Smooth muscle cell (in vitro differentiated cells): ENCODE results near the gene ICA1. TPM values are rescaled to one million over a fixed set of nuclear protein-coding genes. Genes with fewer than 3 reads are reported as not detected.

Experiments
- DNase-seq: peaks from one replicate; lab custom pipeline; 2025; ENCODE audit not compliant: unreplicated experiment; lab: John Stamatoyannopoulos, UW
- H2AFZ ChIP-seq: fragments of 200-600 bp; sonication (generic); 2 replicates; pipeline ENCODE4 v1.6.0; 2016; ENCODE audit warnings: antibody characterized with exemption, low read depth, mild to moderate bottlenecking
- H3F3A ChIP-seq: fragments of 200-600 bp; sonication (generic); 2 replicates; pipeline ENCODE4 v1.6.0; 2017; ENCODE audit warnings: antibody characterized with exemption, low read depth
- H3K27ac ChIP-seq: fragments of 200-600 bp; sonication (generic); 2 replicates; pipeline ENCODE4 v1.5.1; 2016; ENCODE audit warnings: low read depth, mild to moderate bottlenecking
- H3K27me3 ChIP-seq: fragments of 200-600 bp; sonication (generic); 2 replicates; pipeline ENCODE4 v1.6.1; 2016; ENCODE audit warnings: low read depth, mild to moderate bottlenecking
- H3K36me3 ChIP-seq: fragments of 200-600 bp; sonication (generic); 2 replicates; pipeline ENCODE4 v1.5.1; 2016; ENCODE audit warnings: low read depth
- H3K4me1 ChIP-seq: fragments of 200-600 bp; sonication (generic); 2 replicates; pipeline ENCODE4 v1.5.1; 2016; ENCODE audit warnings: low read depth
- H3K4me2 ChIP-seq: fragments of 200-600 bp; sonication (generic); 2 replicates; pipeline ENCODE4 v1.6.0; 2016; ENCODE audit warnings: mild to moderate bottlenecking
- H3K4me3 ChIP-seq: fragments of 200-600 bp; sonication (generic); 2 replicates; pipeline ENCODE4 v1.5.1; 2016; ENCODE audit warnings: mild to moderate bottlenecking
- H3K79me2 ChIP-seq: fragments of 200-600 bp; sonication (generic); 2 replicates; pipeline ENCODE4 v1.6.0; 2016; ENCODE audit warnings: low read depth, mild to moderate bottlenecking
- H3K9ac ChIP-seq: fragments of 200-600 bp; sonication (generic); 2 replicates; pipeline ENCODE4 v1.6.0; 2016; ENCODE audit warnings: low read depth
- H3K9me3 ChIP-seq: fragments of 200-600 bp; sonication (generic); replicated peaks from 2 replicates; pipeline ENCODE4 v1.5.1; 2016; ENCODE audit warnings: low read depth
- H4K20me1 ChIP-seq: fragments of 200-600 bp; sonication (generic); 2 replicates; pipeline ENCODE4 v1.6.0; 2016; ENCODE audit warnings: low read depth
- WGBS: methylation state at CpG from one replicate; pipeline ENCODE4 v1.1.7; 2016; ENCODE audit warnings: low lambda C conversion rate; 5-methylcytosine and 5-hydroxymethylcytosine counted together
- polyA plus RNA-seq: library from polyadenylated mRNA; unstranded; fragments of >200 nt; fragmentation: Nextera tagmentation; extraction: Ambion mirVana; gene quantifications from 2 replicates; pipeline ENCODE4 v1.2.1, GENCODE V29; 2016
- total RNA-seq: library from RNA; depleted of rRNA; stranded (reverse); fragments of >200 nt; gene quantifications from 2 replicates; pipeline ENCODE4 v1.2.3, GENCODE V29; 2014
- TF ChIP-seq, protein P1 (sequence below): fragments of 200-600 bp; sonication (generic); IDR thresholded peaks from 2 replicates; pipeline ENCODE4 v1.5.1; 2017; ENCODE audit warnings: borderline replicate concordance, mild to moderate bottlenecking, antibody characterized with exemption; ENCODE audit not compliant: insufficient read depth, poor library complexity, severe bottlenecking

The ICA1 gene
- total and polyA plus RNA-seq, 2 experiments from 2014 or later = 4.3 to 5.0 TPM

- 94% methylated on average over 4 of the region's 4 CpGs for WGBS
Measured at GRCh38 chr7:8144856-8145255, 117.1 kb downstream of the ICA1 start.

GRCh38 chr7:8143151-8143874 is 118.7 kb downstream of the ICA1 start:
- Histone ChIP-seq H3K27me3 (no peaks in the 10 kb centered on the region), H4K20me1 (no peaks in the 10 kb centered on the region), H3K4me2 (no peak overlapping the region), H2AFZ (no peak overlapping the region), H3K4me1 (no peaks in the 10 kb centered on the region), H3K27ac (no peak overlapping the region), H3K4me3 (no peak overlapping the region), H3K36me3 (no peaks in the 10 kb centered on the region), H3K79me2 (no peaks in the 10 kb centered on the region), H3F3A (no peaks in the 10 kb centered on the region), H3K9me3 (no peaks in the 10 kb centered on the region), H3K9ac (no peak overlapping the region)
- WGBS = 62% methylated on average over 6 of the region's 6 CpGs
- DNase-seq = no peak
- TF ChIP-seq, protein P1, sequence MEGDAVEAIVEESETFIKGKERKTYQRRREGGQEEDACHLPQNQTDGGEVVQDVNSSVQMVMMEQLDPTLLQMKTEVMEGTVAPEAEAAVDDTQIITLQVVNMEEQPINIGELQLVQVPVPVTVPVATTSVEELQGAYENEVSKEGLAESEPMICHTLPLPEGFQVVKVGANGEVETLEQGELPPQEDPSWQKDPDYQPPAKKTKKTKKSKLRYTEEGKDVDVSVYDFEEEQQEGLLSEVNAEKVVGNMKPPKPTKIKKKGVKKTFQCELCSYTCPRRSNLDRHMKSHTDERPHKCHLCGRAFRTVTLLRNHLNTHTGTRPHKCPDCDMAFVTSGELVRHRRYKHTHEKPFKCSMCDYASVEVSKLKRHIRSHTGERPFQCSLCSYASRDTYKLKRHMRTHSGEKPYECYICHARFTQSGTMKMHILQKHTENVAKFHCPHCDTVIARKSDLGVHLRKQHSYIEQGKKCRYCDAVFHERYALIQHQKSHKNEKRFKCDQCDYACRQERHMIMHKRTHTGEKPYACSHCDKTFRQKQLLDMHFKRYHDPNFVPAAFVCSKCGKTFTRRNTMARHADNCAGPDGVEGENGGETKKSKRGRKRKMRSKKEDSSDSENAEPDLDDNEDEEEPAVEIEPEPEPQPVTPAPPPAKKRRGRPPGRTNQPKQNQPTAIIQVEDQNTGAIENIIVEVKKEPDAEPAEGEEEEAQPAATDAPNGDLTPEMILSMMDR = no peak

More at GRCh38 chr7:8144856-8145255, 117.1 kb downstream of the ICA1 start:
- TF ChIP-seq, protein P1 = no peak
- H3K9ac ChIP-seq = no peak overlapping the region
- no peak overlapping the region for H3K4me3 ChIP-seq
- no peak overlapping the region for H2AFZ ChIP-seq
- no peak overlapping the region for H3K4me2 ChIP-seq
- DNase-seq = no peak
- H3K36me3 ChIP-seq = no peaks in the 10 kb centered on the region
- H3K27ac ChIP-seq = no peak overlapping the region
- H4K20me1 ChIP-seq = no peaks in the 10 kb centered on the region
- no peaks in the 10 kb centered on the region for H3K4me1 ChIP-seq
- H3K9me3 ChIP-seq = no peaks in the 10 kb centered on the region
- no peaks in the 10 kb centered on the region for H3F3A ChIP-seq
- no peaks in the 10 kb centered on the region for H3K27me3 ChIP-seq
- H3K79me2 ChIP-seq = no peaks in the 10 kb centered on the region

- Histone ChIP-seq H3K4me1 (no peaks in the 10 kb centered on the region), H3K9ac (no peak overlapping the region), H3F3A (no peaks in the 10 kb centered on the region), H3K9me3 (no peaks in the 10 kb centered on the region), H3K27me3 (no peaks in the 10 kb centered on the region), H3K36me3 (no peaks in the 10 kb centered on the region), H3K4me2 (no peak overlapping the region), H4K20me1 (no peaks in the 10 kb centered on the region), H2AFZ (no peak overlapping the region), H3K79me2 (no peaks in the 10 kb centered on the region), H3K4me3 (no peak overlapping the region), H3K27ac (no peak overlapping the region)
- no peak for DNase-seq
- WGBS = 94% methylated on average over 2 of the region's 2 CpGs
- TF ChIP-seq, protein P1 = no peak
Measured at GRCh38 chr7:8142477-8142876, 119.5 kb downstream of the ICA1 start.

GRCh38 chr7:8141070-8141469 is 120.9 kb downstream of the ICA1 start:
- Histone ChIP-seq H3K79me2 (no peaks in the 10 kb centered on the region), H3K9me3 (no peaks in the 10 kb centered on the region), H3K27me3 (no peaks in the 10 kb centered on the region), H3K9ac (no peak overlapping the region), H3K36me3 (no peaks in the 10 kb centered on the region), H3K4me2 (no peak overlapping the region), H2AFZ (no peak overlapping the region), H3K27ac (no peak overlapping the region), H3F3A (no peaks in the 10 kb centered on the region), H4K20me1 (no peaks in the 10 kb centered on the region), H3K4me1 (no peaks in the 10 kb centered on the region), H3K4me3 (no peak overlapping the region)
- TF ChIP-seq, protein P1 = no peak
- no peak for DNase-seq
- 95% methylated on average over 4 of the region's 4 CpGs for WGBS
